CD4-positive, alpha-beta T cell treated with Interleukin-6 for 4 hours (primary cell): ENCODE results near the gene RANBP17.
"Not testable (repeated sequence)": the region's sequence is repeated elsewhere in the genome, so short reads cannot be mapped to it uniquely, and the experiment has no call there.

Experiments used
- DNase-seq: peaks from one replicate; pipeline ENCODE4 v3.0.0-alpha.2; 2020; ENCODE audit warnings: mixed read lengths

RANBP17 gene

DNA sequence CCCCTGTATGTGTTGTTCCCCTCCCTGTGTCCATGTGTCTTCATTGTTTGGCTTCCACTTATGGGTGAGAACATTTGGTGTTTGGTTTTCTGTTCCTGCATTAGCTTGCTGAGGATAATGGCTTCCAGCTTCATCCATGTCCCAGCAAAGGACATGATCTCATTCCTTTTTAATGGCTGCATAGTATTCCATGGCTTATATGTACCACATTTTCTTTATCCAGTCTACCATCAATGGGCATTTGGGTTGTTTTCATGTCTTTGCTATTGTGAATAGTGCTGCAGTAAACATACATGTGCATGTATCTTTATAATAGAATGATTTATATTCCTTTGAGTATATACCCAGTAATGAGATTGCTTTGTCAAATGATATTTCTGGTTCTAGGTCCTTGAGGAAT lies 8.6 kb downstream of the RANBP17 start:
- not testable (repeated sequence) for DNase-seq

- DNase-seq, result no peak
These were observed 12.2 kb downstream of the RANBP17 start for GRCh38 chr5:170874017-170874416.

DNA sequence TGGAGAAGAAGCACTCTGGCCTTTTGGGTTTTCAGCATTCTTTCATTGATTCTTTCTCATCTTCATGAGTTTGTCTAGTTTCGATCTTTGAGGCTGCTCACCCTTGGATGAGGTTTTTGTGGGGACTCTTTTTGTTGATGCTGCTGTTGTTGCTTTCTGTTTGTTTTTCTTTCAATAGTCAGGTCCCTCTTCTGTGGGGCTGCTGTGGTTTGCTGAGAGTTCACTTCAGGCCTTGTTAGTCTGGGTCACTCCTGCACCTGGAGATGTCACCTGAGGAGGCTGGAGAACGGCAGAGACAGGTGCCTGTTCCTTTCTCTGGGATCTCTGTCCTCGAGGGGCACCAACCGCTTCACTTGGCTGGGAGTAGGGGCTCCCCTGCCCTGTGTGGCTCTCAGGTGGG lies 14.0 kb downstream of the RANBP17 start:
- DNase-seq, result no peak

DNA sequence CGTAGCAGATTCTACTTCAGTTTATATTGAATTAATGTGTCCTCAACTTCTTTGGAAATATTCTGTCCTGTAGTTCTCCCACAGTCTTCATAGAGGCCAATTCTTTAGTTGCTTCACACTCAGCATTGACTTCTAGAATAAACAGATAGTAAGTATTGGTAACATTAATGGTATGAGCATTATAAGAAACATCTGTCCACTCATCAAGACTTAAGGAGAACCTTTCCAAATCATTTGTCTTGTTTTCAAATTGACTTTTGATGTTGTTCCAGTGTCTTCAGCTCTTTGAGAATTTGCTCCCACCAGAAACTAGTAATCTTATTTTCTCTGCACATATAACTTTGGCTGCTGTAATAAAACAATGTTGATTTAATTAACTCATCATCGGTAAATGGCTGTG lies 18.3 kb downstream of the RANBP17 start:
- no peak for DNase-seq

DNA sequence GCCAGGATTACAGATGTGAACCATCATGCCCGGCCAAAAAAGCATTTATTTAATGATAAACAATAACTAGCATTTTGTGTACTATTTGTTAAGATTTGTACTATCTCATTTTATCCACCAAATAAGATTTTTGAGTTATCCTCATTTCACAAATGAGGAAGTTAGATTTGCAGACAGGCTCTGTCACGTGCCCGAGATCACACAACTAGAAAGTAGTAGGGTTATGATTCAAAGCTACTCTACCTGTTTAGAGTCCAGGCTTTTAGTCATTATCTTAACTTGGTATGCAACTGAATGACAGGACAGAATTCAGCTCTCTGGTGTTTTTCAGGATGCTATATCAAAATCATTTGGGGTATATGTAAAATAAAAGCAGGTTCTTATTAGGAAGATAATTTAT lies 20.5 kb downstream of the RANBP17 start:
- DNase-seq, result no peak

- DNase-seq, result no peak
These were observed 23.4 kb downstream of the RANBP17 start for GRCh38 chr5:170885256-170885655.

- DNase-seq, result no peak
These were observed 24.0 kb downstream of the RANBP17 start for GRCh38 chr5:170885809-170886208.

DNA sequence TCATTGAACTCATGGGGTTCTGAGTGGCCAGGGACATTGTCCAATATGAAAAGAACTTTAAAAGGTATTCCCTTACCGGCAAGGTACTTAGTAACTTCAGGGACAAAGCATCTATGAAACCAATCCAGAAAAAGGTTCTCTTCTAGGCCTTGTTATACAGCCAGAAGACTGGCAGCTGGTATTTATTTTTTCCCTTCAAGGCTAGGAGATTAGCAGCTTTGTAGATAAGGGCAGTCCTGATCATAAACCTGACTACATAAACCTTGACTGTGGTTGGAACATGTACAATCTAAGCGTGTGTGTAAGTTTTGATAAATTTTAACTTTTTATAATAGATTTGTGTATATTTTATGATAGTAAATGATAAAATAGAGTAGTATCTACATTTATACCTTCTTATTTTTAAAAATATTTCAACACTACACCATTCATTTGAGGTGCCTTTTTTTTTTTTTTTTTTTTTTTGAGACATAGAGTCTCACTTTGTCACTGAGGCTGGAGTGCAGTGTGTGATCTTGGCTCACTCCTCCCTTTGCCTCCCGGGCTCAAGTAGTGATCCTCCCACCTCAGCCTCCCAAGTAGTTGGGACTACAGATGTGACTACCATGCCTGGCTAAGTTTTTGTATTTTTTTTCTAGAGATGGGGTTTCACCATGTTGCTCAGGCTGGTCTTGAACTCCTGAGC lies 24.5 kb downstream of the RANBP17 start:
- no peak for DNase-seq

DNA sequence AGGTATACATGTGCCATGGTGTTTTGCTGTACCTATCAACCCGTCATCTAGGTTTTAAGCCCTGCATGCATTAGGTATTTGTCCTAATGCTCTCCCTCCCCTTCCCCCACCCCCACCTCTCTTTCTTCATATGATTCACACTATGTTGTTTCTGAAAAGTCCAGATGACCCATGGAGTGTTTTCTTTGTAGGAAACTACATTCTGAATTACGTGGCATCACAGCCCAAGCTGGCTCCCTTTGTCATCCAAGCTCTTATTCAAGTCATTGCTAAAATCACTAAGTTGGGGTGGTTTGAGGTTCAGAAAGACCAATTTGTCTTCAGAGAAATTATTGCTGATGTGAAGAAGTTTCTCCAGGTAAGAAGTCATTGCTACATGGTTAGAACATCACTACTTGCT lies 30.4 kb downstream of the RANBP17 start:
- DNase-seq, result no peak

- no peak for DNase-seq
These were observed 32.8 kb downstream of the RANBP17 start for GRCh38 chr5:170894665-170895064.

- no peak for DNase-seq
These were observed 35.0 kb downstream of the RANBP17 start for GRCh38 chr5:170896779-170897178.

GRCh38 chr5:170903075-170903474 lies 41.3 kb downstream of the RANBP17 start:
- DNase-seq, result no peak

- DNase-seq, result no peak
These were observed 45.9 kb downstream of the RANBP17 start for GRCh38 chr5:170907758-170908157.

GRCh38 chr5:170913573-170913972 lies 51.8 kb downstream of the RANBP17 start:
- no peak for DNase-seq

DNA sequence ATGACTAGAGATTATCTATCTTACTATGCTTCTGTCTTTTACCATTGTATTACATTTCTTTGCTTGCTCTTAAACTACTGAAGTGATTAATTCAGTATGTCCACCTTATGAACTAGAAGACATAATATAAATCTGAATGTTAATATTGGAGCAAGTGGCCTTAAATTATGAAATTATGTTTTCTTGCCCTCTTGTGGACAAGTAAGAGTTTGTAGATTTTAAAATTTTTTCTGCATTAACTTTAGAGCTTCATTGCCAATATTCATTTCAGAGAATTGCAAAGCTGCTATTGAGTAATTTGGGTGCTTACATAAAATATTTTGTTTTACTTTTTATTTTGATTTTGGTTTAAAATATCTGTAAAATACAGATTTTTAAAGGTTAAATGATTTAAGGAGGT lies 55.3 kb downstream of the RANBP17 start:
- DNase-seq, result no peak

- no peak for DNase-seq
These were observed 58.4 kb downstream of the RANBP17 start for GRCh38 chr5:170920196-170920595.

GRCh38 chr5:170922331-170922730 lies 60.5 kb downstream of the RANBP17 start:
- DNase-seq, result not testable (repeated sequence)

DNA sequence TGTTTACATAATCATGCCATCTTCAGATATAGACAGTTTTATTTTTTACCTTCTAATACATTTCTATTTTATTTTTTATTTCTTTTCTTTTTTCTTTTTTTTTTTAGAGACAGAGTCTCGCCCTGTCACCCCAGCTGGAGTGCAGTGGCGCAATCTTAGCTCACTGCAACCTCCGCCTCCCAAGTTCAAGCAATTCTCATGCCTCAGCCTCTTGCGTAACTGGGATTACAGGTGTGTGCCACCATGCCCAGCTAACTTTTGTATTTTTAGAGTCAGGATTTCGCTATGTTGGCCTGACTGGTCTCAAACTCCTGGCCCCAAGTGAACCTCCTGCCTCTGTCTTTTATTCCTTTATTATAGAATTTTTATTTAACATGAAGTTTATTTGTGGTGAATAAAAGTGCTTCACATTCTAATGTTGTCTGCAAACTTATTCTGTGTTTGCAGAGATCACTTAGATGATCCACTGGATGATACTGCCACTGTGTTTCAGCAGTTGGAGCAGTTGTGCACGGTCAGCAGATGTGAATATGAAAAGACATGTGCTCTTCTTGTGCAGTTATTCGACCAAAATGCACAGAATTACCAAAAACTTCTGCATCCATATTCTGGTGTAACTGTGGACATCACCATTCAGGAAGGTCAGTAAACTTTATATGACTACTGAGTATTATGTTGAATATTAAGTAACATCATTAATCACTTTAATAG lies 62.2 kb downstream of the RANBP17 start:
- DNase-seq, result no peak

DNA sequence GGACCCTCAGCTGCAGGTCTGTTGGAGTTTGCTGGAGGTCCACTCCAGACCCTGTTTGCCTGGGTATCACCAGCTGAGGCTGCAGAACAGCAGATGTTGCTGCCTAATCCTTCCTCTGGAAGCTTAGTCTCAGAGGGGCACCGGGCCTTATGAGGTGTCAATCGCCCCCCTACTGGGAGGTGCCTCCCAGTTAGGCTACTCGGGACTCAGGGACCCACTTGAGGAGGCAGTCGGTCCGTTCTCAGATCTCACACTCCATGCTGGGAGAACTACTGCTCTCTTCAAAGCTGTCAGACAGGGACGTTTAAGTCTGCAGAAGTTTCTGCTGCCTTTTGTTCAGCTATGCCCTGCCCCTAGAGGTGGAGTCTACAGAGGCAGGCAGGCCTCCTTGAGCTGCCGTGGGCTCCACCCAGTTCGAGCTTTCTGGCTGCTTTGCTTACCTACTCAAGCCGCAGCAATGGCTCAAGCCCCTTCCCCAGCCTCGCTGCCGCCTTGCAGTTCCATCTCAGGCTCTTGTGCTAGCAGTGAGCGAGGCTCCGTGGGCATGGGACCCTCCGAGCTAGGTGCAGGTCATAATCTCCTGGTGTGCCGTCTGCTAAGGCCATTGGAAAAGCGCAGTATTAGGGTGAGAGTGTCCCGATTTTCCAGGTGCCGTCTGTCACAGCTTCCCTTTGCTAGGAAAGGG lies 73.9 kb downstream of the RANBP17 start:
- DNase-seq, result not testable (repeated sequence)

DNA sequence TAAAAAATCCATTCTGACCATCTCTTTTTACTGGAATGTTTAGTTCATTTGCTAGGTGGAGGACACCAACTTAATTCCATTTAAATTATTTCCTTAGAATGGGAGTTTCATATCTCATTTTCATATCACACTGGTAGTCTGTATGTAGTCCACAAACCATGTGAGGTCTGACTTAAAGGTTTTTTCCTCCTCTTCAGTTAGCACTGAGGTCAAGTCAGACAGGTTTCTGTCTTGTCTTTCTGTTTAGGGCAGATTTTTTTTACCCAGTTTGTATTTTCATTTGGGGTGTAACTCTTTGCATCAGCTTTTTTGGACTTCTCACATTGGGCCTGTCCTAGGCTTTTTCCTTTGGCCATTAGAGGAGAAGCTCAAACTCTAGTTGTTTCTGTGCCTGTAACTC lies 75.3 kb downstream of the RANBP17 start:
- no peak for DNase-seq

DNA sequence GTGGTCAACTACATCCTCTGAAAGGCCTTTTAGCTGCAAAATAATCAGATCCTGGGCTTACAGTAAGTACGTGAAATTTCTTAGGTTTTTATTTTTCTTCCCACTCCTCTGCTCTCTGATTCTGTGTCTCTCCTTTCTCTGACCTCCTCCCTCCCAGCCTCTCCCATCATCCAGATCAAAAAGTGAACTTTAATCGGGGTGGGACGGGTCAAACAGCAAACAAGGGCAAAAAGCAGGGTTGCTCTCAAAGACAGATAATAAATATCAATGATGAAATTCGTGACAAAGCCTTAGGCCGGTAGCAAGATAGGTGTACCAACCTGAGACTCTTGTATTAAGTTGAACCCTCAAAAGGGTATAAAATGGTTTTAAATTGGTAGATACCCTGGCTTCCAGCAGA lies 76.1 kb downstream of the RANBP17 start:
- DNase-seq, result no peak

GRCh38 chr5:170939178-170939577 lies 77.4 kb downstream of the RANBP17 start:
- DNase-seq, result no peak

DNA sequence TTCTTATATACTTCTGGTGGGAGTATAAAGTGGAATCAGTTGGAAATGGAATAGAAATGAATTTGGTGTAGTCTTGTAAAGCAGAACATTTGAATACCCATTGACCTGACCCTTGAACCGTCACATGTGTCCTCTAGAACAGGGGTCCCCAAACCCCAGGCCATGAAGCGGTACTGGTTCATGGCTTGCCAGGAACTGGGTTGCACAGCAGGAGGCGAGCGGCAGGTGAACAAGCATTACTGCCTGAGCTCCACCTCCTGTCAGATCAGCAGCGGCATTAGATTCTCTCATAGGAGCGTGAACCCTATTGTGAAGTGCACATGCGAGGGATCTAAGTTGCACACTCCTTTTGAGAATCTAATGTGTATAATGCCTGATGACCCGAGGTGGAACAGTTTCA lies 80.0 kb downstream of the RANBP17 start:
- DNase-seq, result no peak

DNA sequence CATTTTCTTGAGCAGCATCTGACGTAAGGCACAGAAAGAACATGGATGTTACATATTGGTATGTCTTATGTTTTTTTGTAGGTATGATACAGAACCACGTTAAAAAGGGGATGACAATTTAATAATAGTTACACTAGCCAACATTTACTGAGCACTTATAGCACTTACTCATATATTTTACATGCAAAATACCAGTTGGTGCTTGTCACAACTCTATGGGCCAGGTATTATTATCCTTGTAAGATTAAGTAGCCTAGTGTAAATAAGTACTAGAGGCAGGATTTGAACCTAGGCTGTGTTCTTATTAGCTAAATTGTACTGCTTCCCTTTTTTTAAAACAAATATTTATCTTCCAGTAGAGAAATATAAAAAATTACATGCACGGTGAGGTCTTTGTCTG lies 83.5 kb downstream of the RANBP17 start:
- DNase-seq, result no peak
